Measurements from ENCODE around the gene CASP2. TPM values are rescaled to one million over a fixed set of nuclear protein-coding genes. Genes with fewer than 3 reads are reported as not detected.

CASP2 gene
- total and polyA plus RNA-seq, 2 of the 8 experiments (the other 6 are each of a cell fraction or from before 2014, with no cell fraction given): 23.7 to 35.3 TPM

DNA sequence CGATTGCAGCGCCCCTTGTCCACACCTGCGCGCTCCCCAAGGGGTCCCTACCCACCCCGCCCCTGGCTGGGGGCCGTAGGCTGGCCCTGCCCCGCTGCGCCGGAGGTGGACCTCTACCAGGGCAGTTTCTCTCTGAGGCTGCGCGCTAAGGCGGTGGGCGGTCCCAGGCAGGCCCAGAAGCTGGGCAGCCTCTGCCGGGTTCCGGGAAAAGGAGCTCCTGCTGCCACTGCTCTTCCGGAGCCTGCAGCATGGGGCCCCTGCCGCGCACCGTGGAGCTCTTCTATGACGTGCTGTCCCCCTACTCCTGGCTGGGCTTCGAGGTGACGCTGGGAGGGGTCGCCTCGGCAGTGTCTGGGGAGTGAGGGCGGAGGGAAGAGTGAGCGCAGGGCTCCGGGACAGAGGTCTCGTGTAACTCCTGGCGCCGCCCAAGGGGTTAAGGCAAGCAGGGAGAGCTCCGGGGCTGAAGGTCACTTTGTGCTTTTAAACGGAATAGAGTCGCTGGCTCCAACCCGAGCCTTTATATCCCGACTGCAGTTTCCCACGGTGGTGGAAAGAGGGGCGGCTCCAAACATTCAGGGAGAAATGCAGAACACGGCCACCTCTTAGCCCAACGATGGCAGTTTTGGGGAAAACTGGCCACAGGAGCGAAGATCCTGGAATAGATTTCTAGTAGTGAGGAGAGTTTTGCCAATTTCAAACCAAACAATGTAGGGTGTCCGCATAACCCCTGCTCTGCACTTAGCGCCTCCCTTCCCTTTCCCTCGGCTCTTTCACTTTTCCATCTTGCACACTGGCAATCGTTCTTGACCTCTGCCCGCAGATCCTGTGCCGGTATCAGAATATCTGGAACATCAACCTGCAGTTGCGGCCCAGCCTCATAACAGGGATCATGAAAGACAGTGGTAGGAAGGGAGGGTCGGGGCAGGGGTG lies 24.6 kb upstream of the CASP2 start, which contains the start of gene GSTK1:
TSS of gene GSTK1 (plus strand) at position 176 of the 930 bp plus-strand sequence. CDS start at position 249, 73 bp downstream.
- Histone ChIP-seq H2BK120ac (replicated peaks; ENCODE audit: low read depth, low read length) (no peak within 1 kb of the TSS), H2BK15ac (ENCODE audit: low read length) (no peak within 1 kb of the TSS), H3K27ac (ENCODE audit: low read depth, low read length) (no peak within 1 kb of the TSS), H3K4me1 (replicated peaks in 1 of 4; ENCODE audit: control insufficient read depth in 3 of 4, insufficient read depth in 4 of 4, low read length in 3 of 4) (peaks cover 0 to 4% (median 0%) of the 10 kb centered on the region in 4 experiments; a peak in 2 of 7 replicates), H3K4me2 (ENCODE audit: insufficient read depth in 1 of 2, low read depth in 2 of 2, low read length in 2 of 2) (peak within 1 kb of the TSS; percentile 80 to 92), H4K5ac (ENCODE audit: insufficient read length, low read depth, low read length) (peak within 1 kb of the TSS; percentile 95), H4K91ac (replicated peaks; ENCODE audit: insufficient read length, low read length) (peak within 1 kb of the TSS; percentile 91), H2BK20ac (ENCODE audit: low read length) (no peak within 1 kb of the TSS), H3K9ac (replicated peaks in 1 of 4; ENCODE audit: extremely low read depth in 1 of 4, low read depth in 3 of 4, low read length in 3 of 4) (peak within 1 kb of the TSS in 2 of 4 experiments; percentile 53; a peak in 3 of 7 replicates), H3K4ac (replicated peaks; ENCODE audit: insufficient read length, low read depth, low read length) (no peak within 1 kb of the TSS), H2BK5ac (ENCODE audit: low read depth, low read length) (peak within 1 kb of the TSS; percentile 60; the same call in 1 of the 2 replicates), H3K18ac (ENCODE audit: extremely low read depth, low read length) (no peak within 1 kb of the TSS; the same call in 1 of the 2 replicates), H2AFZ (ENCODE audit: low read length) (peak within 1 kb of the TSS; percentile 81), H3K4me3 (ENCODE audit: extremely low read depth in 1 of 4, insufficient read depth in 2 of 4, low read depth in 3 of 4, low read length in 4 of 4) (peak within 1 kb of the TSS; percentile 60 to 99 (median 80)), H3K79me2 (ENCODE audit: control insufficient read depth in 1 of 2, insufficient read depth in 2 of 2, low read length in 2 of 2) (no peaks in the 10 kb centered on the region), H3K36me3 (ENCODE audit: control insufficient read depth in 2 of 4, insufficient read depth in 4 of 4, low read length in 3 of 4) (peaks cover 0 to 6% (median 0%) of the 10 kb centered on the region in 4 experiments; a peak in 2 of 8 replicates), H2AK5ac (ENCODE audit: low read depth, low read length) (no peak within 1 kb of the TSS), H4K8ac (ENCODE audit: extremely low read depth, insufficient read depth, low read length) (peak within 1 kb of the TSS; percentile 69), H3K14ac (ENCODE audit: insufficient read length) (no peak within 1 kb of the TSS), H3K79me1 (ENCODE audit: low read depth, low read length) (no peaks in the 10 kb centered on the region), H3K9me3 (ENCODE audit: insufficient read depth in 2 of 2, low read depth in 1 of 2, low read length in 1 of 2) (no peaks in the 10 kb centered on the region), H4K20me1 (replicated peaks in 1 of 2; ENCODE audit: control insufficient read depth in 1 of 2, insufficient read depth in 2 of 2, low read length in 2 of 2) (no peaks in the 10 kb centered on the region), H3K56ac (replicated peaks; ENCODE audit: insufficient read length, low read depth, low read length) (peak within 1 kb of the TSS; percentile 83), H3K27me3 (replicated peaks in 1 of 4; ENCODE audit: control insufficient read depth in 3 of 4, extremely low read depth in 1 of 4, insufficient read depth in 3 of 4, low read length in 3 of 4) (peaks cover 0 to 3% (median 0%) of the 10 kb centered on the region in 4 experiments; a peak in 3 of 7 replicates), H3K23me2 (ENCODE audit: low read depth, low read length) (peaks cover 2% of the 10 kb centered on the region; the same call in 1 of the 2 replicates), H3K23ac (ENCODE audit: insufficient read length) (no peak within 1 kb of the TSS), H2BK12ac (ENCODE audit: low read depth, low read length) (no peak within 1 kb of the TSS)
- no peak for FAIRE-seq
- DNase-seq (ENCODE audit: low read depth in 1 of 2, low spot score in 2 of 2): peak in 1 of 2 experiments; percentile 87
- 14% methylated on average over 47 of the region's 48 CpGs; no CpG with 5 or more reads in 1 of the 2 experiments for WGBS, 2 experiments (ENCODE audit: extremely low coverage in 1 of 2, insufficient coverage in 1 of 2, insufficient read length in 1 of 2, insufficient replicate concordance in 2 of 2, low coverage in 1 of 2, low lambda C conversion rate in 2 of 2, missing lambda C conversion rate in 1 of 2)
- ChIA-PET POLR2A (ENCODE audit: partially characterized antibody) (interaction anchor here (0.8 to 2.4 kb wide), 5 partner anchors 14 to 24 kb away, joined by 3 to 8 read pairs (median 4); partner anchors contain the start of gene CASP2), CTCF (ENCODE audit: partially characterized antibody) (interaction anchor here (0.9 to 3.5 kb wide), 11 partner anchors 19 to 802 kb away, joined by 3 to 20 read pairs (median 3); no protein-coding TSS in a partner anchor)
- TF ChIP-seq TBP (IDR thresholded peaks at IDR 0.05; ENCODE audit: low read depth, low read length) (no peak), SRF (IDR thresholded peaks at IDR 0.05; ENCODE audit: low read depth, low read length) (no peak), NRF1 (IDR thresholded peaks at IDR 0.05; ENCODE audit: low read depth, low read length) (peak; percentile 8; the same call in 1 of the 2 replicates), GTF2F1 (IDR thresholded peaks at IDR 0.05; ENCODE audit: borderline replicate concordance, low read depth, low read length) (no peak), CEBPB (IDR thresholded peaks at IDR 0.05; ENCODE audit: low read depth, low read length) (no peak), EP300 (IDR thresholded peaks at IDR 0.05; ENCODE audit: borderline replicate concordance in 1 of 2, low read depth in 2 of 2, low read length in 2 of 2) (no peak)
- TF ChIP-seq, protein P1, sequence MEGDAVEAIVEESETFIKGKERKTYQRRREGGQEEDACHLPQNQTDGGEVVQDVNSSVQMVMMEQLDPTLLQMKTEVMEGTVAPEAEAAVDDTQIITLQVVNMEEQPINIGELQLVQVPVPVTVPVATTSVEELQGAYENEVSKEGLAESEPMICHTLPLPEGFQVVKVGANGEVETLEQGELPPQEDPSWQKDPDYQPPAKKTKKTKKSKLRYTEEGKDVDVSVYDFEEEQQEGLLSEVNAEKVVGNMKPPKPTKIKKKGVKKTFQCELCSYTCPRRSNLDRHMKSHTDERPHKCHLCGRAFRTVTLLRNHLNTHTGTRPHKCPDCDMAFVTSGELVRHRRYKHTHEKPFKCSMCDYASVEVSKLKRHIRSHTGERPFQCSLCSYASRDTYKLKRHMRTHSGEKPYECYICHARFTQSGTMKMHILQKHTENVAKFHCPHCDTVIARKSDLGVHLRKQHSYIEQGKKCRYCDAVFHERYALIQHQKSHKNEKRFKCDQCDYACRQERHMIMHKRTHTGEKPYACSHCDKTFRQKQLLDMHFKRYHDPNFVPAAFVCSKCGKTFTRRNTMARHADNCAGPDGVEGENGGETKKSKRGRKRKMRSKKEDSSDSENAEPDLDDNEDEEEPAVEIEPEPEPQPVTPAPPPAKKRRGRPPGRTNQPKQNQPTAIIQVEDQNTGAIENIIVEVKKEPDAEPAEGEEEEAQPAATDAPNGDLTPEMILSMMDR (IDR thresholded peaks at IDR 0.05; ENCODE audit: control extremely low read depth in 1 of 3, insufficient read depth in 1 of 3, low read depth in 1 of 3, low read length in 3 of 3): no peak

Measured in H1 (cell line).